Measurements from ENCODE around the gene CENPM.

CENPM gene

GRCh38 chr22:41913842-41914534 is 33.0 kb downstream of the CENPM start:
- DNase-seq (ENCODE audit: low read depth): no peak

GRCh38 chr22:41913040-41913719 is 33.8 kb downstream of the CENPM start:
- no peak for DNase-seq (ENCODE audit: low read depth)

GRCh38 chr22:41912338-41913039 is 34.5 kb downstream of the CENPM start:
- DNase-seq (ENCODE audit: low read depth): no peak

- DNase-seq (ENCODE audit: low read depth): no peak
These were observed 35.8 kb downstream of the CENPM start for GRCh38 chr22:41911001-41911611.

GRCh38 chr22:41910050-41911000 is 36.6 kb downstream of the CENPM start:
- DNase-seq (ENCODE audit: low read depth): no peak

- DNase-seq (ENCODE audit: low read depth): no peak
These were observed 37.5 kb downstream of the CENPM start for GRCh38 chr22:41909310-41910049.

GRCh38 chr22:41908411-41909309 is 38.3 kb downstream of the CENPM start:
- DNase-seq (ENCODE audit: low read depth): no peak

- no peak for DNase-seq (ENCODE audit: low read depth)
These were observed 39.2 kb downstream of the CENPM start for GRCh38 chr22:41907436-41908401.

- DNase-seq (ENCODE audit: low read depth): no peak
These were observed 40.1 kb downstream of the CENPM start for GRCh38 chr22:41906822-41907221.

- DNase-seq (ENCODE audit: low read depth): no peak
These were observed 41.3 kb downstream of the CENPM start for GRCh38 chr22:41905411-41906202.

- DNase-seq (ENCODE audit: low read depth): no peak
These were observed 42.2 kb downstream of the CENPM start for GRCh38 chr22:41904450-41905410.

GRCh38 chr22:41902932-41903421 is 44.0 kb downstream of the CENPM start:
- no peak for DNase-seq (ENCODE audit: low read depth)

- DNase-seq (ENCODE audit: low read depth): no peak
These were observed 44.9 kb downstream of the CENPM start for GRCh38 chr22:41902016-41902415.

- no peak for DNase-seq (ENCODE audit: low read depth)
These were observed 46.2 kb downstream of the CENPM start for GRCh38 chr22:41900652-41901312.

GRCh38 chr22:41899992-41900651 is 46.8 kb downstream of the CENPM start:
- DNase-seq (ENCODE audit: low read depth): no peak

All from stimulated activated CD8-positive, alpha-beta memory T cell treated with anti-CD3 and anti-CD28 coated beads, Interleukin-4, amount 100 ng/mL, for 24 hours (primary cell).